H1 (cell line): Measurements from ENCODE around the gene C5AR2. TPM values are rescaled to one million over a fixed set of nuclear protein-coding genes. Genes with fewer than 3 reads are reported as not detected.

Experiments
- CTCF ChIA-PET: fragments of 300-600 bp; sonication (Branson Sonifier 250); formaldehyde crosslinking; loops from one replicate; lab custom pipeline; 2021; ENCODE audit not compliant: partially characterized antibody; lab: Charles Lee
- POLR2A ChIA-PET: fragments of 300-600 bp; sonication (Branson Sonifier 250); formaldehyde crosslinking; loops from one replicate; lab custom pipeline; 2021; ENCODE audit warnings: inconsistent platforms; ENCODE audit not compliant: partially characterized antibody; lab: Charles Lee
- DNase-seq, 2 experiments: peaks; one replicate each; pipeline versions ENCODE4 v3.0.0 to v3.0.0-alpha.2; 2010 to 2022; ENCODE audit warnings: low spot score in 2 of 2, low read depth in 1 of 2, mixed read lengths in 1 of 2
- FAIRE-seq: peaks from 2 replicates; lab custom pipeline; 2011; peaks lifted over from hg19 to GRCh38; lab: Jason Lieb, UNC
- H2AFZ ChIP-seq: 2 replicates; pipeline ENCODE4 v1.8.1; 2012; ENCODE audit warnings: low read length, inconsistent platforms
- H2AK5ac ChIP-seq: 2 replicates; pipeline ENCODE4 v1.6.1; 2013; ENCODE audit warnings: low read depth, low read length
- H2BK120ac ChIP-seq: replicated peaks from 2 replicates; pipeline ENCODE3; 2013; ENCODE audit warnings: low read depth, low read length, inconsistent platforms
- H2BK12ac ChIP-seq: 2 replicates; pipeline ENCODE4 v1.6.1; 2013; ENCODE audit warnings: low read depth, low read length
- H2BK15ac ChIP-seq: 2 replicates; pipeline ENCODE4 v1.6.1; 2013; ENCODE audit warnings: low read length
- H2BK20ac ChIP-seq: 2 replicates; pipeline ENCODE4 v1.6.1; 2013; ENCODE audit warnings: low read length
- H2BK5ac ChIP-seq: 2 replicates; pipeline ENCODE4 v1.6.1; 2013; ENCODE audit warnings: low read depth, low read length
- H3K14ac ChIP-seq: 2 replicates; pipeline ENCODE4 v1.6.1; 2013; ENCODE audit warnings: inconsistent platforms; ENCODE audit not compliant: insufficient read length
- H3K18ac ChIP-seq: 2 replicates; pipeline ENCODE4 v1.6.1; 2013; ENCODE audit warnings: low read length; ENCODE audit errors: extremely low read depth
- H3K23ac ChIP-seq: 2 replicates; pipeline ENCODE4 v1.6.1; 2013; ENCODE audit warnings: inconsistent platforms; ENCODE audit not compliant: insufficient read length
- H3K23me2 ChIP-seq: 2 replicates; pipeline ENCODE4 v1.6.1; 2013; ENCODE audit warnings: low read depth, low read length
- H3K27ac ChIP-seq: 2 replicates; pipeline ENCODE4 v1.6.1; 2011; ENCODE audit warnings: low read depth, low read length, inconsistent platforms
- H3K27me3 ChIP-seq, 4 experiments: replicated peaks in 1 of 4; 1 replicate in 1 of 4; 2 replicates in 3 of 4; pipeline versions ENCODE4 v1.6.1 to v1.8.1; 2011 to 2013; ENCODE audit warnings: low read length in 3 of 4, mild to moderate bottlenecking in 3 of 4, inconsistent platforms in 2 of 4, mixed read lengths in 2 of 4, moderate library complexity in 1 of 4; ENCODE audit not compliant: control insufficient read depth in 3 of 4, insufficient read depth in 3 of 4; ENCODE audit errors: extremely low read depth in 1 of 4
- H3K36me3 ChIP-seq, 4 experiments: 2 replicates each; pipeline versions ENCODE4 v1.6.1 to v1.8.1; 2011 to 2013; ENCODE audit warnings: mild to moderate bottlenecking in 4 of 4, low read length in 3 of 4, moderate library complexity in 2 of 4, control low read depth in 1 of 4, inconsistent platforms in 1 of 4; ENCODE audit not compliant: insufficient read depth in 4 of 4, control insufficient read depth in 2 of 4
- H3K4ac ChIP-seq: replicated peaks from 2 replicates; pipeline ENCODE3; 2013; ENCODE audit warnings: low read length, low read depth, mixed read lengths, inconsistent platforms; ENCODE audit not compliant: insufficient read length
- H3K4me1 ChIP-seq, 4 experiments: replicated peaks in 1 of 4; 1 replicate in 1 of 4; 2 replicates in 3 of 4; pipeline versions ENCODE4 v1.6.1 to v1.8.1; 2011 to 2013; ENCODE audit warnings: low read length in 3 of 4, inconsistent platforms in 2 of 4, mixed read lengths in 1 of 4; ENCODE audit not compliant: insufficient read depth in 4 of 4, control insufficient read depth in 3 of 4
- H3K4me2 ChIP-seq, 2 experiments: 2 replicates each; pipeline versions ENCODE4 v1.6.1 to v1.8.1; 2011 to 2013; ENCODE audit warnings: low read depth in 2 of 2, low read length in 2 of 2, control low read depth in 1 of 2, inconsistent platforms in 1 of 2, mild to moderate bottlenecking in 1 of 2; ENCODE audit not compliant: insufficient read depth in 1 of 2
- H3K4me3 ChIP-seq, 4 experiments: fragments of 200-600, 300-600 bp in 1 of 4; sonication (generic), shearing (Covaris generic), sonication (Bioruptor Twin) in 1 of 4; 2 replicates each; pipeline versions ENCODE4 v1.5.1 to v1.8.1; 2011 to 2016; ENCODE audit warnings: low read length in 4 of 4, low read depth in 3 of 4, control low read depth in 2 of 4, inconsistent platforms in 2 of 4, mild to moderate bottlenecking in 2 of 4, mixed read lengths in 1 of 4, moderate library complexity in 1 of 4; ENCODE audit not compliant: insufficient read depth in 2 of 4; ENCODE audit errors: extremely low read depth in 1 of 4
- H3K56ac ChIP-seq: replicated peaks from 2 replicates; pipeline ENCODE3; 2013; ENCODE audit warnings: low read depth, mild to moderate bottlenecking, mixed read lengths, low read length, inconsistent platforms; ENCODE audit not compliant: insufficient read length
- H3K79me1 ChIP-seq: 2 replicates; pipeline ENCODE4 v1.6.1; 2013; ENCODE audit warnings: low read depth, low read length, control low read depth
- H3K79me2 ChIP-seq, 2 experiments: 2 replicates each; pipeline versions ENCODE4 v1.6.1 to v1.8.1; 2012 to 2013; ENCODE audit warnings: low read length in 2 of 2, mild to moderate bottlenecking in 2 of 2, inconsistent platforms in 1 of 2; ENCODE audit not compliant: insufficient read depth in 2 of 2, control insufficient read depth in 1 of 2
- H3K9ac ChIP-seq, 4 experiments: replicated peaks in 1 of 4; 1 replicate in 1 of 4; 2 replicates in 3 of 4; pipeline versions ENCODE4 v1.6.1 to v1.8.1; 2011 to 2013; ENCODE audit warnings: low read depth in 3 of 4, low read length in 3 of 4, control low read depth in 2 of 4, mild to moderate bottlenecking in 2 of 4, moderate library complexity in 2 of 4, inconsistent platforms in 1 of 4; ENCODE audit errors: extremely low read depth in 1 of 4
- H3K9me3 ChIP-seq, 2 experiments: 2 replicates each; pipeline versions ENCODE4 v1.6.1 to v1.8.1; 2012 to 2013; ENCODE audit warnings: mild to moderate bottlenecking in 2 of 2, moderate library complexity in 2 of 2, control low read depth in 1 of 2, inconsistent platforms in 1 of 2, low read depth in 1 of 2, low read length in 1 of 2, mixed read lengths in 1 of 2; ENCODE audit not compliant: insufficient read depth in 2 of 2
- H4K20me1 ChIP-seq, 2 experiments: replicated peaks in 1 of 2; 2 replicates each; pipeline versions ENCODE3 to v1.8.1; 2011 to 2013; ENCODE audit warnings: inconsistent platforms in 2 of 2, low read length in 2 of 2, mild to moderate bottlenecking in 1 of 2; ENCODE audit not compliant: insufficient read depth in 2 of 2, control insufficient read depth in 1 of 2
- H4K5ac ChIP-seq: 2 replicates; pipeline ENCODE4 v1.6.1; 2013; ENCODE audit warnings: low read length, low read depth, mixed read lengths, inconsistent platforms; ENCODE audit not compliant: insufficient read length
- H4K8ac ChIP-seq: 2 replicates; pipeline ENCODE4 v1.8.0; 2013; ENCODE audit warnings: mild to moderate bottlenecking, moderate library complexity, low read length, inconsistent platforms; ENCODE audit not compliant: insufficient read depth; ENCODE audit errors: extremely low read depth
- H4K91ac ChIP-seq: replicated peaks from 2 replicates; pipeline ENCODE3; 2013; ENCODE audit warnings: low read length, mixed read lengths, inconsistent platforms; ENCODE audit not compliant: insufficient read length
- EP300 ChIP-seq, 2 experiments: IDR thresholded peaks; 1 replicate in 1 of 2; 2 replicates in 1 of 2; pipeline ENCODE4 v1.6.1; 2011 to 2012; ENCODE audit warnings: low read depth in 2 of 2, low read length in 2 of 2, mild to moderate bottlenecking in 2 of 2, borderline replicate concordance in 1 of 2, inconsistent platforms in 1 of 2, moderate library complexity in 1 of 2
- HDAC2 ChIP-seq, 2 experiments: fragments of 300-600 bp in 1 of 2; sonication (generic) in 1 of 2; IDR thresholded peaks; 2 replicates each; pipeline ENCODE4 v1.6.1; 2011 to 2012; ENCODE audit warnings: low read depth in 2 of 2, low read length in 2 of 2, mild to moderate bottlenecking in 2 of 2, moderate library complexity in 2 of 2, borderline replicate concordance in 1 of 2, inconsistent platforms in 1 of 2
- NANOG ChIP-seq: IDR thresholded peaks from 2 replicates; pipeline ENCODE4 v1.6.1; 2011; ENCODE audit warnings: low read length, low read depth, mild to moderate bottlenecking, inconsistent platforms; ENCODE audit not compliant: insufficient read depth, poor library complexity, severe bottlenecking
- NRF1 ChIP-seq: IDR thresholded peaks from 2 replicates; pipeline ENCODE4 v1.6.1; 2011; ENCODE audit warnings: mild to moderate bottlenecking, low read depth, low read length, improper control_type of control experiment
- RAD21 ChIP-seq, 2 experiments: IDR thresholded peaks in 1 of 2; conservative IDR thresholded peaks in 1 of 2; 2 replicates each; pipeline ENCODE4 v1.6.1; 2011; ENCODE audit warnings: low read depth in 2 of 2, low read length in 2 of 2, improper control_type of control experiment in 1 of 2, inconsistent platforms in 1 of 2, mild to moderate bottlenecking in 1 of 2, moderate library complexity in 1 of 2
- SRF ChIP-seq: IDR thresholded peaks from 2 replicates; pipeline ENCODE4 v1.6.1; 2011; ENCODE audit warnings: mild to moderate bottlenecking, low read depth, low read length, moderate library complexity
- TBP ChIP-seq: IDR thresholded peaks from 2 replicates; pipeline ENCODE4 v1.6.1; 2011; ENCODE audit warnings: low read depth, low read length, improper control_type of control experiment
- WGBS, 2 experiments: shearing (Covaris generic) in 1 of 2; methylation state at CpG; one replicate each; pipeline versions ENCODE4 v1.1.6 to v1.1.7; 2013 to 2015; ENCODE audit warnings: low lambda C conversion rate in 2 of 2, mixed read lengths in 2 of 2, inconsistent platforms in 1 of 2, low coverage in 1 of 2, missing lambda C conversion rate in 1 of 2; ENCODE audit not compliant: insufficient replicate concordance in 2 of 2, insufficient coverage in 1 of 2, insufficient read length in 1 of 2; ENCODE audit errors: extremely low coverage in 1 of 2, missing lambda C conversion rate in 1 of 2; 5-methylcytosine and 5-hydroxymethylcytosine counted together
- polyA plus RNA-seq, 7 experiments: library from polyadenylated mRNA; depleted of rRNA in 3 of 7; stranded (reverse) in 5 of 7; unstranded in 2 of 7; fragments of >200 nt in 5 of 7; fragments of 200-250 nt in 2 of 7; gene quantifications; 1 replicate in 5 of 7; 2 replicates in 1 of 7; 4 replicates in 1 of 7; pipeline versions ENCODE4 v1.2.1 to v1.2.3, GENCODE V29; 2011 to 2013; ENCODE audit warnings: missing spikeins in 2 of 7, mixed read lengths in 2 of 7
- total RNA-seq: library from RNA; stranded (reverse); fragmentation: NEBNext Ultra II Directional; extraction: Animal tissue kit (Norgen Biotek cat#: 25700); gene quantifications from 2 replicates; pipeline ENCODE4 v1.2.1, GENCODE V29; 2021

The C5AR2 gene
- total and polyA plus RNA-seq, 2 of the 8 experiments (the other 6 are each of a cell fraction or from before 2014, with no cell fraction given): 0.08 to 0.15 TPM

- no peak overlapping the region for H3K4me3 ChIP-seq
- H3K79me1 ChIP-seq: no peaks in the 10 kb centered on the region
- no peak overlapping the region for H3K23ac ChIP-seq
- no peaks in the 10 kb centered on the region for H4K20me1 ChIP-seq
- no peak overlapping the region for H2BK5ac ChIP-seq
- no peak overlapping the region for H4K8ac ChIP-seq
- no peak overlapping the region for H3K4me2 ChIP-seq
- no peak overlapping the region for H3K18ac ChIP-seq
- H3K9ac ChIP-seq: no peak overlapping the region
- no peak overlapping the region for H2AFZ ChIP-seq
- H3K14ac ChIP-seq: no peak overlapping the region
- no peaks in the 10 kb centered on the region for H3K79me2 ChIP-seq
- H4K5ac ChIP-seq: no peak overlapping the region
- no peak overlapping the region for H2BK12ac ChIP-seq
- FAIRE-seq: no peak
- no peak overlapping the region for H3K4ac ChIP-seq
- H3K27ac ChIP-seq: no peak overlapping the region
- no peak overlapping the region for H4K91ac ChIP-seq
- H3K36me3 ChIP-seq: no peaks in the 10 kb centered on the region
- CTCF ChIA-PET: interaction anchor here (0.7 to 7.2 kb wide), 5 partner anchors 8 to 149 kb away, joined by 4 to 90 read pairs (median 8); no protein-coding TSS in a partner anchor
- H3K9me3 ChIP-seq: no peaks in the 10 kb centered on the region
- H3K23me2 ChIP-seq: no peaks in the 10 kb centered on the region
- no peaks in the 10 kb centered on the region; a peak in 1 of 7 replicates for H3K27me3 ChIP-seq
- TF ChIP-seq HDAC2 (IDR thresholded peaks at IDR 0.05; ENCODE audit: borderline replicate concordance in 1 of 2, low read depth in 2 of 2, low read length in 2 of 2) (no peak), NANOG (no peak), TBP (no peak), NRF1 (no peak), EP300 (IDR thresholded peaks at IDR 0.05; ENCODE audit: borderline replicate concordance in 1 of 2, low read depth in 2 of 2, low read length in 2 of 2) (no peak), SRF (no peak), RAD21 (IDR thresholded peaks at IDR 0.05 in 1 of 2, conservative IDR thresholded peaks at IDR 0.05 in 1 of 2; ENCODE audit: low read depth in 2 of 2, low read length in 2 of 2) (no peak)
- TF ChIP-seq, all 59 proteins: peak for 0
- no peak overlapping the region for H2AK5ac ChIP-seq
- H2BK15ac ChIP-seq: no peak overlapping the region
- POLR2A ChIA-PET: interaction anchor here (0.9 to 1.3 kb wide), 2 partner anchors 9 kb away, joined by 3 to 5 read pairs; partner anchors contain the start of gene INAFM1
- H3K56ac ChIP-seq: no peak overlapping the region
- H2BK120ac ChIP-seq: no peak overlapping the region
- no peak for DNase-seq
- no peak overlapping the region for H2BK20ac ChIP-seq
- 85% methylated on average over 10 of the region's 10 CpGs; no CpG with 5 or more reads in 1 of the 2 experiments for WGBS, 2 experiments
- H3K4me1 ChIP-seq: no peaks in the 10 kb centered on the region
These were observed 48.4 kb upstream of the C5AR2 start for GRCh38 chr19:47283405-47284059.
